GM18502 (cell line): ENCODE results near the gene SPESP1.
"Not testable (repeated sequence)": the region's sequence is repeated elsewhere in the genome, so short reads cannot be mapped to it uniquely, and the experiment has no call there.

Experiments
- ATAC-seq: cut with Tn5 transposase; IDR thresholded peaks from one replicate; pipeline ENCODE4 v1.9.1; 2021; ENCODE audit warnings: mild to moderate bottlenecking; ENCODE audit not compliant: unreplicated experiment, poor library complexity

SPESP1 gene

GRCh38 chr15:68958597-68958996, 28.3 kb downstream of the SPESP1 start:
- no peak for ATAC-seq

- no peak for ATAC-seq
These were observed 32.1 kb downstream of the SPESP1 start for GRCh38 chr15:68962465-68962864.

- ATAC-seq = not testable (repeated sequence)
These were observed 33.4 kb downstream of the SPESP1 start for GRCh38 chr15:68963719-68964118.

GRCh38 chr15:68966996-68967395, 36.7 kb downstream of the SPESP1 start:
- no peak for ATAC-seq

- ATAC-seq = no peak
These were observed 37.6 kb downstream of the SPESP1 start for GRCh38 chr15:68967948-68968347.

GRCh38 chr15:68969298-68969697, 39.0 kb downstream of the SPESP1 start:
- ATAC-seq = no peak

GRCh38 chr15:68972201-68973065, 42.1 kb downstream of the SPESP1 start:
- no peak for ATAC-seq

- ATAC-seq = not testable (repeated sequence)
These were observed 45.4 kb downstream of the SPESP1 start for GRCh38 chr15:68975651-68976160.

GRCh38 chr15:68977426-68977825, 47.1 kb downstream of the SPESP1 start:
- not testable (repeated sequence) for ATAC-seq

GRCh38 chr15:68979006-68979405, 48.7 kb downstream of the SPESP1 start:
- no peak for ATAC-seq

- no peak for ATAC-seq
These were observed 49.5 kb downstream of the SPESP1 start for GRCh38 chr15:68979816-68980215.

- ATAC-seq = no peak
These were observed 50.5 kb downstream of the SPESP1 start for GRCh38 chr15:68980786-68981185.

- ATAC-seq = no peak
These were observed 51.6 kb downstream of the SPESP1 start for GRCh38 chr15:68981941-68982340.

GRCh38 chr15:68982976-68983563, 52.7 kb downstream of the SPESP1 start:
- no peak for ATAC-seq

GRCh38 chr15:68983961-68984481, 53.7 kb downstream of the SPESP1 start:
- ATAC-seq = no peak

GRCh38 chr15:68984586-68984985, 54.3 kb downstream of the SPESP1 start:
- ATAC-seq = no peak

- ATAC-seq = no peak
These were observed 55.1 kb downstream of the SPESP1 start for GRCh38 chr15:68985361-68985891.

- ATAC-seq = no peak
These were observed 56.0 kb downstream of the SPESP1 start for GRCh38 chr15:68986322-68986721.

- no peak for ATAC-seq
These were observed 56.8 kb downstream of the SPESP1 start for GRCh38 chr15:68987120-68987519.

- no peak for ATAC-seq
These were observed 57.4 kb downstream of the SPESP1 start for GRCh38 chr15:68987676-68988075.
